Measurements from ENCODE around the gene LCE1D. TPM values are rescaled to one million over a fixed set of nuclear protein-coding genes. Genes with fewer than 3 reads are reported as not detected.

The LCE1D gene
- total RNA-seq, 1 experiment from 2014 or later, result not detected

DNA sequence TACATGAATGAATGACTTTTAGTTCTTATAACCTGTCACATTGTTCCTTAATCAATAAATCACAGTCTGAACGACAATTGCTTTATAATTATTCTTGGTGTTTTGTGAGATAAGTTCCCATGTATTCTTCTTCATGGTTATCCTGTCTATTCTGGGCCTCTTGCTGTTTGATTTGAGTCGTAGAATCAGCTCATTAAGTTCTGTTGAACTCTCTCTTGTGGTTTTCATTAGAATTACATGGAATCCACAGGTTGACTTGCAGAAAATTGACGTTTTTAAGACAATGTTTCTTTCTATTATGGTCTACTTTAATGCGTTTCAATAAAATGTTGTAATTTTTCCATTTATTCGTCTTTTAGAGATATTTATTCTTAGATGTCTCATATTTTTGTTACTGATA lies 26.8 kb downstream of the LCE1D start:
- TF ChIP-seq, protein P1, sequence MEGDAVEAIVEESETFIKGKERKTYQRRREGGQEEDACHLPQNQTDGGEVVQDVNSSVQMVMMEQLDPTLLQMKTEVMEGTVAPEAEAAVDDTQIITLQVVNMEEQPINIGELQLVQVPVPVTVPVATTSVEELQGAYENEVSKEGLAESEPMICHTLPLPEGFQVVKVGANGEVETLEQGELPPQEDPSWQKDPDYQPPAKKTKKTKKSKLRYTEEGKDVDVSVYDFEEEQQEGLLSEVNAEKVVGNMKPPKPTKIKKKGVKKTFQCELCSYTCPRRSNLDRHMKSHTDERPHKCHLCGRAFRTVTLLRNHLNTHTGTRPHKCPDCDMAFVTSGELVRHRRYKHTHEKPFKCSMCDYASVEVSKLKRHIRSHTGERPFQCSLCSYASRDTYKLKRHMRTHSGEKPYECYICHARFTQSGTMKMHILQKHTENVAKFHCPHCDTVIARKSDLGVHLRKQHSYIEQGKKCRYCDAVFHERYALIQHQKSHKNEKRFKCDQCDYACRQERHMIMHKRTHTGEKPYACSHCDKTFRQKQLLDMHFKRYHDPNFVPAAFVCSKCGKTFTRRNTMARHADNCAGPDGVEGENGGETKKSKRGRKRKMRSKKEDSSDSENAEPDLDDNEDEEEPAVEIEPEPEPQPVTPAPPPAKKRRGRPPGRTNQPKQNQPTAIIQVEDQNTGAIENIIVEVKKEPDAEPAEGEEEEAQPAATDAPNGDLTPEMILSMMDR (conservative IDR thresholded peaks at IDR 0.05), result no peak
- peaks cover 5% of the 10 kb centered on the region for H3K27me3 Mint-ChIP-seq (ENCODE audit: low read depth)
- no peak overlapping the region for H3K14ac ChIP-seq (ENCODE audit: insufficient read depth, low read length)
- no peak overlapping the region for H4K91ac ChIP-seq (ENCODE audit: insufficient read length, low read depth, low read length)
- H3T11ph ChIP-seq (ENCODE audit: low read length), result no peak overlapping the region
- no peaks in the 10 kb centered on the region for H3K79me1 ChIP-seq (ENCODE audit: insufficient read depth, low read depth, low read length, poor library complexity, severe bottlenecking)
- H2AFZ ChIP-seq (ENCODE audit: low read length), result no peak overlapping the region
- H3K4me1 Mint-ChIP-seq, result no peaks in the 10 kb centered on the region
- no peak overlapping the region for H3K27ac Mint-ChIP-seq
- no peak overlapping the region for H2BK20ac ChIP-seq (ENCODE audit: low read depth, low read length, poor library complexity, severe bottlenecking)
- H3K27ac ChIP-seq (ENCODE audit: insufficient read length, low read depth, low read length), result no peak overlapping the region
- no peaks in the 10 kb centered on the region for H3K4me1 ChIP-seq (ENCODE audit: insufficient read depth, low read length)
- no peak overlapping the region for H2BK15ac ChIP-seq (ENCODE audit: low read depth, low read length)
- H3K9me3 Mint-ChIP-seq, result peaks cover 71 to 78% of the 10 kb centered on the region in 2 experiments
- no peak overlapping the region for H3K9ac ChIP-seq (ENCODE audit: extremely low read depth, insufficient read length, low read length)
- H3K18ac ChIP-seq (ENCODE audit: insufficient read length, low read depth, low read length), result no peak overlapping the region
- WGBS (ENCODE audit: extremely low coverage, insufficient read length, low lambda C conversion rate), result no CpG with 5 or more reads among the region's 5 CpGs
- H4K5ac ChIP-seq (ENCODE audit: insufficient read length, low read depth, low read length), result no peak overlapping the region
- H3K79me2 ChIP-seq (ENCODE audit: insufficient read depth, low read length), result no peaks in the 10 kb centered on the region
- H3K27me3 ChIP-seq (ENCODE audit: insufficient read depth, low read length), result no peaks in the 10 kb centered on the region
- no peak overlapping the region for H3K4ac ChIP-seq (ENCODE audit: low read depth, low read length)
- no peak overlapping the region for H3K56ac ChIP-seq (ENCODE audit: insufficient read length, low read depth, low read length)
- no peak overlapping the region for H3K4me2 ChIP-seq (ENCODE audit: insufficient read depth, insufficient read length, low read length)
- no peak overlapping the region for H2AK5ac ChIP-seq (ENCODE audit: insufficient read length, low read length)
- DNase-seq, result no peak
- no peak overlapping the region for H3K4me3 Mint-ChIP-seq
- H2BK5ac ChIP-seq (ENCODE audit: insufficient read length, low read length), result no peak overlapping the region
- H3K23ac ChIP-seq (ENCODE audit: insufficient read length, low read depth, low read length), result no peak overlapping the region
- H2BK12ac ChIP-seq (ENCODE audit: insufficient read length, low read depth, low read length), result no peak overlapping the region
- peaks cover 58% of the 10 kb centered on the region for H3K9me3 ChIP-seq (ENCODE audit: control insufficient read depth, low read depth, low read length)
- peaks cover 2% of the 10 kb centered on the region for H3K23me2 ChIP-seq (ENCODE audit: insufficient read length, low read depth, low read length, poor library complexity, severe bottlenecking)
- H3K36me3 Mint-ChIP-seq (ENCODE audit: insufficient read depth in 1 of 3, low read depth in 3 of 3), result peaks cover 4 to 21% (median 6%) of the 10 kb centered on the region in 3 experiments; a peak in 5 of 7 replicates
- H2BK120ac ChIP-seq (ENCODE audit: low read depth, low read length, poor library complexity, severe bottlenecking), result no peak overlapping the region
- no peak overlapping the region for H4K8ac ChIP-seq (replicated peaks; ENCODE audit: insufficient read length, low read depth, low read length)
- no peaks in the 10 kb centered on the region for H4K20me1 ChIP-seq (ENCODE audit: control insufficient read depth, insufficient read depth, insufficient read length)
